Activated CD8-positive, alpha-beta T cell treated with anti-CD3 and anti-CD28 coated beads for 36 hours (primary cell): Measurements from ENCODE around the gene DDX23. TPM values are rescaled to one million over a fixed set of nuclear protein-coding genes. Genes with fewer than 3 reads are reported as not detected.

Experiments
- ATAC-seq: fragments of 200-7000 bp; cut with Tn5 transposase; one replicate; pipeline ENCODE4 v1.10.0; 2021; ENCODE audit warnings: mild to moderate bottlenecking, moderate library complexity
- CTCF ChIA-PET: fragments of 350-600 bp; sonication (Branson Sonifier 250); formaldehyde crosslinking; loops from one replicate; lab custom pipeline; 2021; ENCODE audit warnings: antibody characterized with exemption; lab: Charles Lee
- POLR2A ChIA-PET: fragments of 350-600 bp; sonication (Branson Sonifier 250); formaldehyde crosslinking; loops from one replicate; lab custom pipeline; 2021; ENCODE audit warnings: antibody characterized with exemption; lab: Charles Lee
- DNase-seq: peaks from one replicate; pipeline ENCODE4 v3.0.0-alpha.2; 2020
- H3K27ac Mint-ChIP-seq: one replicate; pipeline ENCODE4 v1.8.0; 2021; ENCODE audit warnings: mild to moderate bottlenecking, mixed read lengths
- H3K27me3 Mint-ChIP-seq: one replicate; pipeline ENCODE4 v1.8.0; 2021; ENCODE audit warnings: mixed read lengths
- H3K36me3 Mint-ChIP-seq: one replicate; pipeline ENCODE4 v1.8.0; 2021; ENCODE audit warnings: low read depth, mixed read lengths
- H3K4me1 Mint-ChIP-seq: one replicate; pipeline ENCODE4 v1.8.0; 2021; ENCODE audit warnings: low read depth, mixed read lengths
- H3K4me3 Mint-ChIP-seq: one replicate; pipeline ENCODE4 v1.8.0; 2021; ENCODE audit warnings: mild to moderate bottlenecking, moderate library complexity, mixed read lengths
- H3K9me3 Mint-ChIP-seq: one replicate; pipeline ENCODE4 v1.8.0; 2021; ENCODE audit warnings: mixed read lengths
- intact Hi-C: fragments of 100-400 bp; cut with micrococcal nuclease; formaldehyde crosslinking; loops from one replicate; pipeline ENCODE4 v1.10.0; 2022
- total RNA-seq, 2 experiments: library from RNA; stranded (reverse); gene quantifications; one replicate each; pipeline ENCODE4 v1.2.3, GENCODE V29; 2021
- TF ChIP-seq, protein P1 (sequence below): fragments of 200-600 bp; IDR thresholded peaks from one replicate; pipeline ENCODE4 v1.8.0; 2022; ENCODE audit warnings: antibody characterized with exemption, mild to moderate bottlenecking

DDX23 gene
- total RNA-seq, 2 experiments from 2014 or later = 84.5 to 95.6 TPM

DNA sequence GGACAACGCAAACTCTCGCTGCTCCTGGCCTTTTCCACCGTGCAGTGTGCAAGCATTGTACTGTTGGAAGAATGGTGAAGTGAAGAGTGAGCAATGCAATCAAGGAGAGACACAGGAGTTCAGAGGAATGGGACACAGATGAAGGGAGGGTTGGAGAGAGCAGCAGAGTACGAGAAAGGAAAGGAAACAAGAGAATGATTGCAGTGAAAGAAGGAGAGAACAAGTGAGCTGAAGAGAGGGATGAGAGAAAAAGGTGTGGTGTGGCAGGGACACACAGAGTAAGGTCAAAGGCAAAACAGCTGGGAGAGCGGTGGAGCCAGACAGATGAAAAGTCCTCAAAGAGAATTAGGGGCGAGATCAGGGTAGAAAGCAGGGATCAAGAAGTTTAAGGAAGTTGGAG is 20.7 kb downstream of the DDX23 start:
- H3K4me3 Mint-ChIP-seq = no peak overlapping the region
- ChIA-PET CTCF (interaction anchor here (1.2 to 2.3 kb wide), 4 partner anchors 12 to 60 kb away, joined by 3 to 7 read pairs (median 6); no protein-coding TSS in a partner anchor), POLR2A (interaction anchor here (0.5 to 1.5 kb wide), 3 partner anchors 21 to 679 kb away, joined by 3 to 4 read pairs (median 3); partner anchors contain the start of genes DDX23 and RND1)
- intact Hi-C loops = no loop called here
- TF ChIP-seq, protein P1, sequence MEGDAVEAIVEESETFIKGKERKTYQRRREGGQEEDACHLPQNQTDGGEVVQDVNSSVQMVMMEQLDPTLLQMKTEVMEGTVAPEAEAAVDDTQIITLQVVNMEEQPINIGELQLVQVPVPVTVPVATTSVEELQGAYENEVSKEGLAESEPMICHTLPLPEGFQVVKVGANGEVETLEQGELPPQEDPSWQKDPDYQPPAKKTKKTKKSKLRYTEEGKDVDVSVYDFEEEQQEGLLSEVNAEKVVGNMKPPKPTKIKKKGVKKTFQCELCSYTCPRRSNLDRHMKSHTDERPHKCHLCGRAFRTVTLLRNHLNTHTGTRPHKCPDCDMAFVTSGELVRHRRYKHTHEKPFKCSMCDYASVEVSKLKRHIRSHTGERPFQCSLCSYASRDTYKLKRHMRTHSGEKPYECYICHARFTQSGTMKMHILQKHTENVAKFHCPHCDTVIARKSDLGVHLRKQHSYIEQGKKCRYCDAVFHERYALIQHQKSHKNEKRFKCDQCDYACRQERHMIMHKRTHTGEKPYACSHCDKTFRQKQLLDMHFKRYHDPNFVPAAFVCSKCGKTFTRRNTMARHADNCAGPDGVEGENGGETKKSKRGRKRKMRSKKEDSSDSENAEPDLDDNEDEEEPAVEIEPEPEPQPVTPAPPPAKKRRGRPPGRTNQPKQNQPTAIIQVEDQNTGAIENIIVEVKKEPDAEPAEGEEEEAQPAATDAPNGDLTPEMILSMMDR = no peak
- no peaks in the 10 kb centered on the region for H3K4me1 Mint-ChIP-seq
- H3K9me3 Mint-ChIP-seq = no peaks in the 10 kb centered on the region
- no peak for DNase-seq
- no peak for ATAC-seq
- no peak overlapping the region for H3K27ac Mint-ChIP-seq
- peaks cover 36% of the 10 kb centered on the region for H3K36me3 Mint-ChIP-seq
- H3K27me3 Mint-ChIP-seq = no peaks in the 10 kb centered on the region

DNA sequence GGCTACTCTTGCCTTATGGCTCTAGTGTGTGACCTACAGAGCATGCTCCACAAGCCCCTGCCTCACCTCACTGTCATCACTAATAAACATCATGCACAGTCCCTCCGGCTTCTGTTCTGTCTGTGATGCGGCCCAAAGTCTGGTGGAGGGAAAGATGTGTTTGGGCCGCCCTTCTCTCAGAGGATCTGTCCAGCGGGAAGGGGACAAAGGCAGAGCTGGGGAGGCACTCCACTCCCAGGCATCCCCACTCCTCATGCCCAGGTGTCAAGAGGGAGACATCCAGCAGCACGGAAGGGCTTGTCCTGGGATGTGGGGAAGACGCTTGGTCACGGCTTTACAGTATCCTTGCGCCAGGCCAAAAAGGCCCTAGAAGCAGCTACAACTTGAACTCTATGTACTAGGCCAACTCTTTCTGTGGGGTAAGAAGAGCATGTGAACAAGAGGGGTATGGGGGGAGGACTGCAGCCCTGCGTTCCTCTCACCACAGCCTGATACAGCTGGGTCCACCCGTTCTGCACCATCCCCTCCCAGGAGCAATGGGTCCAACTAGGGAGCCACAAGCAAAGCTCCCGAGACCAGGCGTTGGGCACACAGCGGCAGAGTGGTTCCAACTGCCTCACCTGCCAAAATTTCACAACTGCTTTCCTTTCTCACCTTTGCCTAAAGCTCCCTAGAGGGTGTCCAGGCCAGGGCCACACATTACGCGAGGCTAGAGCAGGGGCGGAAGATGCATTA is 23.0 kb downstream of the DDX23 start:
- TF ChIP-seq, protein P1 = no peak
- DNase-seq = no peak
- ChIA-PET CTCF (interaction anchor here (5.3 kb wide), 1 partner anchor 14 kb away, joined by 29 read pairs; no protein-coding TSS in a partner anchor), POLR2A (interaction anchor here (1.1 kb wide), 1 partner anchor 9 kb away, joined by 3 read pairs; no protein-coding TSS in a partner anchor)
- H3K27ac Mint-ChIP-seq = no peak overlapping the region
- no peaks in the 10 kb centered on the region for H3K4me1 Mint-ChIP-seq
- no peak overlapping the region for H3K4me3 Mint-ChIP-seq
- H3K9me3 Mint-ChIP-seq = no peaks in the 10 kb centered on the region
- peaks cover 26% of the 10 kb centered on the region for H3K36me3 Mint-ChIP-seq
- no peaks in the 10 kb centered on the region for H3K27me3 Mint-ChIP-seq
- intact Hi-C loops = no loop called here
- ATAC-seq = no peak

DNA sequence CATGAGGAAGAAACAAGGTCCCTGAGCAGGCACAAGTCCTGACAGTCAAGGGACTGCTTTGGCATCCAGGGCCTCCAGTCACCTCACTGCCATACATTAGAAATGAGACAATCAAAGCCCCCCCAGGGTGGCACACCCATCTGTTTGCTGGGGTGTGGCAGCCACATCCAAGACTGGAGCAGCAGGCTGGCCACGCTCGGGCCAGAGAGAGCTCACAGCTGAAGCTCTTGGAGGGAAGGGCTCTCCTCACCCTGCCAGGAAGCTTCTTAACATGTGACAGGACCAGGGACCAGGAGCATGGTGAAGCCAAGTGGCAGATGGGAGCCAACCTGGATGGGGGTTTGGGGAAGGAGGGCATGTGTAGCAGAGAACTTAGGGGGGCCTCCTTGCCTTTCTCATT is 23.7 kb downstream of the DDX23 start:
- TF ChIP-seq, protein P1 = no peak
- Mint-ChIP-seq H3K9me3 (no peaks in the 10 kb centered on the region), H3K27ac (no peak overlapping the region), H3K4me1 (no peaks in the 10 kb centered on the region), H3K36me3 (peaks cover 22% of the 10 kb centered on the region), H3K27me3 (no peaks in the 10 kb centered on the region), H3K4me3 (no peak overlapping the region)
- ChIA-PET POLR2A (interaction anchor here (1.1 to 1.2 kb wide), 2 partner anchors 13 to 125 kb away, joined by 3 read pairs; no protein-coding TSS in a partner anchor), CTCF (interaction anchor here (1.7 to 5.3 kb wide), 2 partner anchors 9 to 13 kb away, joined by 4 to 29 read pairs; partner anchors contain the start of gene CACNB3)
- DNase-seq = no peak
- no peak for ATAC-seq
- intact Hi-C loops = no loop called here

DNA sequence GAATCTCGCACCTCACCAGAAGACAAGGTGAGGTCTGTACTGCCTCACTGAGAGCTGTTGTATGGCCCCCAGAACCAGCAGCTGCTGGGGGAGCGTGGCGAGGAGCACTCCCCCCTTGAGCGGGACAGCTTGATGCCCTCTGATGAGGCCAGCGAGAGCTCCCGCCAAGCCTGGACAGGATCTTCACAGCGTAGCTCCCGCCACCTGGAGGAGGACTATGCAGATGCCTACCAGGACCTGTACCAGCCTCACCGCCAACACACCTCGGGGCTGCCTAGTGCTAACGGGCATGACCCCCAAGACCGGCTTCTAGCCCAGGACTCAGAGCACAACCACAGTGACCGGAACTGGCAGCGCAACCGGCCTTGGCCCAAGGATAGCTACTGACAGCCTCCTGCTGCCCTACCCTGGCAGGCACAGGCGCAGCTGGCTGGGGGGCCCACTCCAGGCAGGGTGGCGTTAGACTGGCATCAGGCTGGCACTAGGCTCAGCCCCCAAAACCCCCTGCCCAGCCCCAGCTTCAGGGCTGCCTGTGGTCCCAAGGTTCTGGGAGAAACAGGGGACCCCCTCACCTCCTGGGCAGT is 24.4 kb downstream of the DDX23 start:
- TF ChIP-seq, protein P1 = no peak
- Mint-ChIP-seq H3K4me1 (no peaks in the 10 kb centered on the region), H3K36me3 (peaks cover 20% of the 10 kb centered on the region), H3K27ac (no peak overlapping the region), H3K27me3 (no peaks in the 10 kb centered on the region), H3K9me3 (no peaks in the 10 kb centered on the region), H3K4me3 (no peak overlapping the region)
- intact Hi-C loops = no loop called here
- POLR2A ChIA-PET = interaction anchor here (1.0 to 1.9 kb wide), 6 partner anchors 11 to 124 kb away, joined by 3 to 9 read pairs (median 3); no protein-coding TSS in a partner anchor
- CTCF ChIA-PET = interaction anchor here (0.6 to 5.3 kb wide), 3 partner anchors 9 to 62 kb away, joined by 3 to 29 read pairs (median 4); partner anchors contain the start of gene CACNB3
- DNase-seq = no peak
- ATAC-seq = no peak
